ENCODE measurements around the gene MSN.

The MSN gene

DNA sequence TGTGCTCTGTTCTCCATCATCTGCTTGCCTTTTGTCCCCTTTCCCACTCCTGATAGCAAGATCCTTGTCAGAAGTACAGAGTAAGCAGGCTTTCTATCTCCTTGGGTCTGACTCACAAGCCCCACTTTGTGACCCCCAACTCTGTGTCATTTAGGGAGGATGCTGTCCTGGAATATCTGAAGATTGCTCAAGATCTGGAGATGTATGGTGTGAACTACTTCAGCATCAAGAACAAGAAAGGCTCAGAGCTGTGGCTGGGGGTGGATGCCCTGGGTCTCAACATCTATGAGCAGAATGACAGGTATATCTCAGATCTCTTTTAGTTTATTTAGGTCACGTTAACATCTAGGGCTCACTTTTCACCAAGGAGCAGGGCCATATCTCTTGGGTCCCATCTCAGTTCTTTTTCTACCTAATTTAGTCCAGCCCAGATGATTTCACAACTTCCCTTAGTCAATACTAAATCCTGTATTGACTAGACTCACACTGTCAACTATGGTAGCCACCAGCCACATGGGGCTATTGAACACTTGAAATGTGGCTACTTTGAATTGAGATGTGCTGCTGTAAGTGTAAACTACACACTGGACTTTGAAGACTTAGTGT, 64.3 kb downstream of the MSN start:
- Histone ChIP-seq H3K4me2 (ENCODE audit: low read length) (no peak overlapping the region), H3K27me3 (ENCODE audit: control insufficient read depth, low read length) (no peaks in the 10 kb centered on the region), H4K20me1 (ENCODE audit: control insufficient read depth, insufficient read depth, low read depth, low read length) (no peaks in the 10 kb centered on the region), H3K9me3 (ENCODE audit: control insufficient read depth, insufficient read depth, low read length) (no peaks in the 10 kb centered on the region), H3K36me3 (ENCODE audit: control insufficient read depth, low read length) (peaks cover 72% of the 10 kb centered on the region), H3K4me3 (ENCODE audit: low read length) (no peak overlapping the region), H3K27ac (ENCODE audit: low read depth, low read length) (no peak overlapping the region), H3K79me2 (ENCODE audit: control insufficient read depth, low read length) (no peaks in the 10 kb centered on the region), H3F3A (ENCODE audit: control insufficient read depth, insufficient read depth) (no peaks in the 10 kb centered on the region), H3K9me2 (replicated peaks; ENCODE audit: control insufficient read depth, low read length) (no peaks in the 10 kb centered on the region), H3K4me1 (ENCODE audit: control insufficient read depth, low read length) (no peaks in the 10 kb centered on the region)
- TF ChIP-seq, protein P1, sequence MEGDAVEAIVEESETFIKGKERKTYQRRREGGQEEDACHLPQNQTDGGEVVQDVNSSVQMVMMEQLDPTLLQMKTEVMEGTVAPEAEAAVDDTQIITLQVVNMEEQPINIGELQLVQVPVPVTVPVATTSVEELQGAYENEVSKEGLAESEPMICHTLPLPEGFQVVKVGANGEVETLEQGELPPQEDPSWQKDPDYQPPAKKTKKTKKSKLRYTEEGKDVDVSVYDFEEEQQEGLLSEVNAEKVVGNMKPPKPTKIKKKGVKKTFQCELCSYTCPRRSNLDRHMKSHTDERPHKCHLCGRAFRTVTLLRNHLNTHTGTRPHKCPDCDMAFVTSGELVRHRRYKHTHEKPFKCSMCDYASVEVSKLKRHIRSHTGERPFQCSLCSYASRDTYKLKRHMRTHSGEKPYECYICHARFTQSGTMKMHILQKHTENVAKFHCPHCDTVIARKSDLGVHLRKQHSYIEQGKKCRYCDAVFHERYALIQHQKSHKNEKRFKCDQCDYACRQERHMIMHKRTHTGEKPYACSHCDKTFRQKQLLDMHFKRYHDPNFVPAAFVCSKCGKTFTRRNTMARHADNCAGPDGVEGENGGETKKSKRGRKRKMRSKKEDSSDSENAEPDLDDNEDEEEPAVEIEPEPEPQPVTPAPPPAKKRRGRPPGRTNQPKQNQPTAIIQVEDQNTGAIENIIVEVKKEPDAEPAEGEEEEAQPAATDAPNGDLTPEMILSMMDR (IDR thresholded peaks at IDR 0.05; ENCODE audit: low read depth, low read length, poor library complexity, severe bottlenecking): no peak
- no peak for TF ChIP-seq EZH2phosphoT487 (IDR thresholded peaks at IDR 0.05; ENCODE audit: borderline replicate concordance, low read length)

DNA sequence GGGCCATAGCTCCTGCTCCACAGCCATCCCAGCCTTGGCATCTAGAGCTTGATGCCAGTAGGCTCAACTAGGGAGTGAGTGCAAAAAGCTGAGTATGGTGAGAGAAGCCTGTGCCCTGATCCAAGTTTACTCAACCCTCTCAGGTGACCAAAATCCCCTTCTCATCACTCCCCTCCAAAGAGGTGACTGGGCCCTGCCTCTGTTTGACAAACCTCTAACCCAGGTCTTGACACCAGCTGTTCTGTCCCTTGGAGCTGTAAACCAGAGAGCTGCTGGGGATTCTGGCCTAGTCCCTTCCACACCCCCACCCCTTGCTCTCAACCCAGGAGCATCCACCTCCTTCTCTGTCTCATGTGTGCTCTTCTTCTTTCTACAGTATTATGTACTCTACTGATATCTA, 73.5 kb downstream of the MSN start:
- H3K4me2 ChIP-seq (ENCODE audit: low read length): no peak overlapping the region
- H3K27ac ChIP-seq (ENCODE audit: low read depth, low read length): no peak overlapping the region
- TF ChIP-seq, protein P1 (IDR thresholded peaks at IDR 0.05; ENCODE audit: low read depth, low read length, poor library complexity, severe bottlenecking): no peak
- TF ChIP-seq EZH2phosphoT487 (IDR thresholded peaks at IDR 0.05; ENCODE audit: borderline replicate concordance, low read length): no peak
- peaks cover 31% of the 10 kb centered on the region for H3K36me3 ChIP-seq (ENCODE audit: control insufficient read depth, low read length)
- no peaks in the 10 kb centered on the region for H4K20me1 ChIP-seq (ENCODE audit: control insufficient read depth, insufficient read depth, low read depth, low read length)
- no peaks in the 10 kb centered on the region for H3K27me3 ChIP-seq (ENCODE audit: control insufficient read depth, low read length)
- no peaks in the 10 kb centered on the region for H3K79me2 ChIP-seq (ENCODE audit: control insufficient read depth, low read length)
- no peaks in the 10 kb centered on the region for H3K4me1 ChIP-seq (ENCODE audit: control insufficient read depth, low read length)
- no peaks in the 10 kb centered on the region for H3K9me3 ChIP-seq (ENCODE audit: control insufficient read depth, insufficient read depth, low read length)
- H3K4me3 ChIP-seq (ENCODE audit: low read length): no peak overlapping the region
- no peaks in the 10 kb centered on the region for H3K9me2 ChIP-seq (replicated peaks; ENCODE audit: control insufficient read depth, low read length)
- no peaks in the 10 kb centered on the region for H3F3A ChIP-seq (ENCODE audit: control insufficient read depth, insufficient read depth)

DNA sequence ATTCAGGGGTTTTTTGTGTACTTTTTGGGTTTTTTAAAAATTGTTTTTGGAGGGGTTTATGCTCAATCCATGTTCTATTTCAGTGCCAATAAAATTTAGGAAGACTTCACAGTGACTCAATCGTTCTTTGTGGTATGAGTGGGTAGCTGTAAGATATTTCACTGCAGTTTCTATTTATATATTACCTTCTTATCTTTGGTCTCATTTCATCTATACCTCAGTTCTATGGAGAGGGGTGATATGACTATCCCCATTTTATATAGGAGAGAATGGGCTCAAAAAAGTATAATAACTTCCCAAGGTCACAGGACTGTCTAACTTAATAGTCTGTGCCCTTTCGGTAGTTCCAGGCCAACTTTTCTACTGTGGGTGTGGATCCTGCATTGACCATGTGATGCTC, 74.4 kb downstream of the MSN start:
- TF ChIP-seq, protein P1 (IDR thresholded peaks at IDR 0.05; ENCODE audit: low read depth, low read length, poor library complexity, severe bottlenecking): no peak
- TF ChIP-seq EZH2phosphoT487 (IDR thresholded peaks at IDR 0.05; ENCODE audit: borderline replicate concordance, low read length): no peak
- H3K4me3 ChIP-seq (ENCODE audit: low read length): no peak overlapping the region
- H3K79me2 ChIP-seq (ENCODE audit: control insufficient read depth, low read length): no peaks in the 10 kb centered on the region
- peaks cover 25% of the 10 kb centered on the region for H3K36me3 ChIP-seq (ENCODE audit: control insufficient read depth, low read length)
- no peaks in the 10 kb centered on the region for H3K4me1 ChIP-seq (ENCODE audit: control insufficient read depth, low read length)
- H3K9me2 ChIP-seq (replicated peaks; ENCODE audit: control insufficient read depth, low read length): no peaks in the 10 kb centered on the region
- H3K4me2 ChIP-seq (ENCODE audit: low read length): no peak overlapping the region
- H3K9me3 ChIP-seq (ENCODE audit: control insufficient read depth, insufficient read depth, low read length): no peaks in the 10 kb centered on the region
- no peaks in the 10 kb centered on the region for H3F3A ChIP-seq (ENCODE audit: control insufficient read depth, insufficient read depth)
- no peaks in the 10 kb centered on the region for H4K20me1 ChIP-seq (ENCODE audit: control insufficient read depth, insufficient read depth, low read depth, low read length)
- H3K27ac ChIP-seq (ENCODE audit: low read depth, low read length): no peak overlapping the region
- no peaks in the 10 kb centered on the region for H3K27me3 ChIP-seq (ENCODE audit: control insufficient read depth, low read length)

Data from DOHH2 (cell line).